K562 treated with DMSO at 1 percent for 24 hours (cell line): Measurements from ENCODE around the gene SLC7A4. TPM values are rescaled to one million over a fixed set of nuclear protein-coding genes. Genes with fewer than 3 reads are reported as not detected.

Source experiments
- total RNA-seq: library from RNA; unstranded; fragments of 300-600 nt; gene quantifications from 2 replicates; pipeline ENCODE4 v1.2.3, GENCODE V29; 2022; ENCODE audit warnings: low read depth; ENCODE audit not compliant: insufficient read depth

SLC7A4 gene, protein sequence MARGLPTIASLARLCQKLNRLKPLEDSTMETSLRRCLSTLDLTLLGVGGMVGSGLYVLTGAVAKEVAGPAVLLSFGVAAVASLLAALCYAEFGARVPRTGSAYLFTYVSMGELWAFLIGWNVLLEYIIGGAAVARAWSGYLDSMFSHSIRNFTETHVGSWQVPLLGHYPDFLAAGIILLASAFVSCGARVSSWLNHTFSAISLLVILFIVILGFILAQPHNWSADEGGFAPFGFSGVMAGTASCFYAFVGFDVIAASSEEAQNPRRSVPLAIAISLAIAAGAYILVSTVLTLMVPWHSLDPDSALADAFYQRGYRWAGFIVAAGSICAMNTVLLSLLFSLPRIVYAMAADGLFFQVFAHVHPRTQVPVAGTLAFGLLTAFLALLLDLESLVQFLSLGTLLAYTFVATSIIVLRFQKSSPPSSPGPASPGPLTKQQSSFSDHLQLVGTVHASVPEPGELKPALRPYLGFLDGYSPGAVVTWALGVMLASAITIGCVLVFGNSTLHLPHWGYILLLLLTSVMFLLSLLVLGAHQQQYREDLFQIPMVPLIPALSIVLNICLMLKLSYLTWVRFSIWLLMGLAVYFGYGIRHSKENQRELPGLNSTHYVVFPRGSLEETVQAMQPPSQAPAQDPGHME
- 0.29 TPM in 1 of 2 replicates, not detected in the other for total RNA-seq

DNA sequence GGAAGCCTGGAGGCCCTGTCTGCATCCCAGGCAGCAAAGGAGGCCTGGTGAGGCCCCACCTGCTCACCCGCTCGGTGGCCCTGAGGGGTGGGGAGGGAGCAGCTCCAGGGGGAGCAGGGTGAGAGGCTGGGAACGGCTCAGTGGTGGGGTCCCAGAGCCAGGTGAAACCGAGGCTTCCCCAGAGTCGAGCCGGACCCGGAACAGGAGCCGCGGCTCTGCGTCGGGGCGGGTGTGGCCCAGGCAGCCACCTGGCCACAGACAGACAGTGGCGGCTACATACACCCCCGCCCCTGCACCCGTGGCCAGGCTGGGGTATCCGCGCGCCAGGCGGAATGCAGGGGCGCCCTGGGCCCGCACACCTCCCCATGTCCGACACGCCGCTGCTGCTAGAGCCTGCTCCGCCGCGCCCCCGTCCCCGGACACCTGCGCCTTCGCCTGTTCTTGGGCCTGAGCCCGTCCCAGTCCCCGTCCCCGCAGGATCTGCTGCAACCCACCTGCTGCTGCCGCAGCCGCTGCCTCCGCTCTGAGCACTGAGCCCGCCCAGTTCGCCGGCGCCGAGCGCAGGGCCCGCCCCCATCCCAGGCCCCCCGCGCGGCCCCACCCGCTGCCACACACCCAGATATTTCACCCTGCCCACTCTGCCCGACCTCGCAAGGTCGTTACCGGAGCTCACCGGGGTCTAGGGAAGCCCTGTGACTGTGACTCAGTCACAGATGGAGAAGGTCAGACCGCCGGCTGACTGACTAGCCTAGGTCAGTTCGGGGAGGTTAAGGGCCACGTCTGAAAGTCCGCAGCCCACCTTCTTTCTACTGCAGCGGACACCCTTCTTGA is at the start of gene SLC7A4:
Gene SLC7A4, minus strand, starts transcription at position 525 of the 831 bp plus-strand sequence. CDS start 749 bp downstream, outside the sequence.

DNA sequence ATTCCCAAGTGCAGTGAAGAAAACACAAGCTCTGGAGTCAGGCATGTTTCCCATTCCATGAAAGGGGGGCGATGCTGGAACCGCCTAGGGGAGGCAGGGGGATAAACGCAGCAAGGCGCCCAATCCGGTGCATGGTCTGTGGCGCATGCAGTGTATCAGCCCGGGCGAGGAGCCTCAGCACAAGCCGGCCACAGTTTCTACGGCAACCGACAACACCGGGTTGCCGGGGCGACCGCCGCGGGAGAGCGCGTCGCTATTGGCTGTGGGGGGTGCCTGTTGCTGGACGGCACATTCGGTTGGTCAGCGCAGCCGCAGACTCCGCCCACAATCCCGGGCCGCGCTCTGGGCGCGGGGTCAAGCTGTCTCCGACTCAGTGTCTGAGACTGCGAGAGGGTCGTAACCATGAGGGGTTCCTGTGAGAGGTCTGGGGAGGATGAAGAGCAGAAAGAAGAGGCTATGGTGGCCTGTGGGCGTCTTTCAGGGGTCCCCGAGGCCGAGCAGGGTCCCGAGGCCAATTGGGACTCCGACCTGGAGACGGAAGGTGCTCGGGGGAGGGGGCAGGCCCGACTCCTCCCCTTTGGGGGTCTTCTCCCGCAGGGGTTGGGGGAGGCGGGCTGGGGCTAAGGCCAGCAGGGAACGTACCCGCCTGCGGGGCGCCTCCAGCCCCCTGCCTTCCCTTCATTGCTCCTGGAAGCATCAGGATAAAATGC is 13.4 kb upstream of the SLC7A4 start, which contains the start of gene LRRC74B:
Gene LRRC74B, plus strand, starts transcription at position 362 of the 710 bp plus-strand sequence. Its CDS starts 41 bp downstream, at position 403.

DNA sequence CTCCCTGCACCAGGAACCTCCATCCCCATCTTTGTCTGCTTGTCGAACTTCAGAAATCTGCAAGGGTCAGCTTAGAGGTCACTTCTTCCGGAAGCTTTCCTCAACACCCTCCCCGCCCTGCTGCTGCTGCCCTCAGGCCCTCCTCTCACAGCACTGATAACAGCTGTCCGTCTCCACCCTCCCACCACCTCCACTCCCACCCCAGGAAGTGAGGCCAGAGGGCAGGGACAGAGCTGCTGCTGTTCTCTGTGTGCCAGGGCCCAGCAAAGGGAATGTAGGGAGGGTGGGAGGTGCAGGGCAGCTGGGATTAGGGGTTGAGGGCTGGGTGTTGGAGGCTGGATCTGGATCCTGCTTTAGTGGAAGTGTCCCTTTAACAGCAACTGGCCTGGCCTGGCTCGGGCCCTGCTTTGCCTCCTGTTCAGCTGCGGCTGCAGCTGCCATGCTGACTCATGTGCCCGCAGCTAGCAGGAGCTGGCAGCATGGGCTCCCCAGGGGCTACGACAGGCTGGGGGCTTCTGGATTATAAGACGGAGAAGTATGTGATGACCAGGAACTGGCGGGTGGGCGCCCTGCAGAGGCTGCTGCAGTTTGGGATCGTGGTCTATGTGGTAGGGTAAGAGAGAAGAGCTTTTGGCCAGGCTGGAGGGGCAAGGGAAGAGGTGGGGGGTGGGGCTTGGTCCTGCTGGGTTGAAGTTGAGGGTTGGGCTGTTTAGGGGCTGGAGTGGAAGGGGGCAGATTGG is 17.5 kb downstream of the SLC7A4 start, which contains the start of gene P2RX6:
Gene P2RX6, plus strand, starts transcription at position 440 of the 740 bp plus-strand sequence. Its CDS starts 10 bp downstream, at position 450.

DNA sequence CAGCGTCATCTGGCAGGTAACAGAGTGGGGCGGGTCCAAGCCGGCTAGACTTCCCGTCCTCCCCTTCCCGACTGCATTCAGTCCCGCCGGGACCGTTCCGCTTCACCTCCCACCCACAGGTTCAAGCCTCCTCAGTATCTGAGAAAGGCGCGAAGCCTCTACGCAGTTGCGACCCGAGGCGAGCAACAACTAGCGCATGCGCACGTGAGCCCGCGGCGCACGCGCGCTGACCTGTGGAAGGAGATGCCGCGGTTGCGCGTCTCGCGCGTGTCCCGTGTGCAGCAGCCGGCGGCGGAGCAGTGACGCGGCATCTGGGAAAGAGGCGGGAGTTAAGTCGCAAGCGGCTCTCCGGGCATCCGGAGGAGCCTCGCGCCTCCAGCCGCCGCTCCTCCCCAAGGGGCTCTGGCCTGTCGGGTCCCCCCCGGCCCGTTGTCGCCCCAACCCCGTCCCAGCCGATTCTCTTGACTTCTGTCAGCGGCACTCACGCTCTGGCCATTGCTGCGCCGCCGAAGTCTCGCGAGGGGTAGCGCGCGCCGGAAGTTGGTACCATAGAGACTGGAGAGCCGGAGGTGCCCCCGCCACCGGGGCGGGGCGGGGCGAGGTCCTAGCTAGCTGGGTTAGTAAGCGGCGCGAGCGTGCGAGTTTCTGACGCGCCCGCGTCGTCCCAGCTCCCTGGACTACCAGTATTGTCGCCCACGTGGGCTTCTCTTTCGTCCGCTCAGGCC is 30.6 kb downstream of the SLC7A4 start, which contains the start of gene THAP7:
Gene THAP7, minus strand, starts transcription at position 518 of the 725 bp plus-strand sequence. Its CDS starts 207 bp downstream, at position 311.

DNA sequence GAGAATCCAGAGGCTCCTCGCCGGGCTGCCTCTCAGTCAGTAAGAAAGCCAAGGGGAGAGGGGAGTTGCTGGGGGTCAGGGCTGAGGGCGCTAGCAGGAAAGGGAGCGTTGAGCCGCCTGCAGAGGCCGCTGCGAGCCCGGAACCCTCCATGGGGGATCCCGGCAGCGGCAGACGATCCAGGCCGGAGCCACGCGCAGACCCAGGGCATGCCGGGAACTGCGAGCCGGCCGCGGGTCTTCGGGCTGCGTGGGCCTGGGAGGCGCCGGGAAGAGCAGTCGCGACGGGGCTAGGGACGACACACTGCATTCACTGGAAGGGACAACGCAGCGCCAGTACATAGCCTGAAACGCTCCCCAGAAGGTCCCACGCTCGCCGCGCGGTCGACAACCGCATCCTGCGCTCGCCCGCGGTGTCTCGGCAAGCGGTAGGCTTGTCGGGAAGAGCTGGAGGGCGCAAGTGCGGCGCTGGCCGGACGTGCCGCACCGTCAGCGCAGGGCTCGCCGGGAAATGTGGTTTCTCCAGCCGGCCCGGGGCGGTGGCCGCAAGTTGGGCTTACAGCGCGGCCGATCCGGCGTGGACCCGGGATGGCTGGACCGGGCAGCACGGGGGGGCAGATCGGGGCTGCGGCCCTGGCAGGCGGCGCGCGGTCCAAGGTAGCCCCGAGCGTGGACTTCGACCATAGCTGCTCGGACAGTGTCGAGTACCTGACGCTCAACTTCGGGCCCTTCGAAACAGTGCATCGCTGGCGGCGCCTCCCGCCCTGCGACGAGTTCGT is 50.4 kb downstream of the SLC7A4 start, which contains the start of gene LZTR1:
Gene LZTR1, plus strand, starts transcription at position 511 of the 776 bp plus-strand sequence. Its CDS starts 75 bp downstream, at position 586.

Other genes with a start within 250 kb of the SLC7A4 start
- gene PI4KA, start 173.8 kb downstream of the SLC7A4 start, total RNA-seq: 240 and 257 TPM in 2 replicates
- 89.0 and 89.5 TPM in 2 replicates for gene SNAP29, start 173.6 kb downstream of the SLC7A4 start, total RNA-seq
- 155 and 159 TPM in 2 replicates for gene CRKL, start 115.2 kb downstream of the SLC7A4 start, total RNA-seq
- 0.37 TPM in 1 of 2 replicates, not detected in the other for gene AIFM3, start 65.3 kb downstream of the SLC7A4 start, total RNA-seq
- 76.2 and 79.8 TPM in 2 replicates for gene LZTR1, start 50.3 kb downstream of the SLC7A4 start, total RNA-seq
- 221 and 253 TPM in 2 replicates for gene THAP7, start 30.4 kb downstream of the SLC7A4 start, total RNA-seq
- 3.9 and 4.9 TPM in 2 replicates for gene P2RX6, start 17.4 kb downstream of the SLC7A4 start, total RNA-seq
- gene LRRC74B, start 13.4 kb upstream of the SLC7A4 start, total RNA-seq: not detected in 2 replicates